Activated naive CD8-positive, alpha-beta T cell treated with anti-CD3 and anti-CD28 coated beads for 36 hours (primary cell): Measurements from ENCODE around the gene HAS3. TPM values are rescaled to one million over a fixed set of nuclear protein-coding genes. Genes with fewer than 3 reads are reported as not detected.
"Not testable (repeated sequence)": the region's sequence is repeated elsewhere in the genome, so short reads cannot be mapped to it uniquely, and the experiment has no call there.

Source experiments
- DNase-seq: peaks from one replicate; pipeline ENCODE4 v3.0.0; 2021
- H3K27ac Mint-ChIP-seq: one replicate; pipeline ENCODE4 v1.8.0; 2022; ENCODE audit warnings: mild to moderate bottlenecking, moderate library complexity, mixed read lengths
- H3K27me3 Mint-ChIP-seq: one replicate; pipeline ENCODE4 v1.8.0; 2022; ENCODE audit warnings: mild to moderate bottlenecking, mixed read lengths
- H3K36me3 Mint-ChIP-seq: one replicate; pipeline ENCODE4 v1.8.0; 2021; ENCODE audit warnings: mild to moderate bottlenecking, mixed read lengths
- H3K4me1 Mint-ChIP-seq: one replicate; pipeline ENCODE4 v1.8.0; 2021; ENCODE audit warnings: mixed read lengths
- H3K4me3 Mint-ChIP-seq: one replicate; pipeline ENCODE4 v1.8.0; 2022; ENCODE audit warnings: mild to moderate bottlenecking, moderate library complexity, mixed read lengths
- H3K9me3 Mint-ChIP-seq: one replicate; pipeline ENCODE4 v1.8.0; 2022; ENCODE audit warnings: mixed read lengths
- total RNA-seq, 2 experiments: library from RNA; stranded (reverse); gene quantifications; one replicate each; pipeline ENCODE4 v1.2.3, GENCODE V29; 2021

Gene HAS3
- total RNA-seq, 2 experiments from 2014 or later: 0.33 to 0.74 TPM

DNA sequence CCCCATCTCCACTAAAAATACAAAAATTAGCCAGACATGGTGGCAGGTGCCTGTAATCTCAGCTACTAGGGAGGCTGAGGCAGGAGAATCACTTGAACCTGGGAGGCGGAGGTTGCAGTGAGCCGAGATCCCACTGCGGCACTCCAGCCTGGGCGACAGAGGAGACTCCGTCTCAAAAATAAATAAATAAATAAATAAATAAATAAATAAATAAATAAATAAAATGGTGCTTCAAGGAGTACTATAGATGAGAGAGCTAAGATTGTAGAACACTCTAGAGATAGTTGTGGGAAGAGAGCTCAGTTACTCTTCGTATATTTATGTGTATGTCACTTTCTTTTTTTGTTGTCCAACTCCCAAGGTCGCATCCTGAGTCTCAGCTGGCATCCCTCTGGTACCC, 34.0 kb downstream of the HAS3 start:
- not testable (repeated sequence) for H3K4me3 Mint-ChIP-seq, H3K27ac Mint-ChIP-seq, H3K27me3 Mint-ChIP-seq, DNase-seq, H3K9me3 Mint-ChIP-seq
- Mint-ChIP-seq H3K4me1 (peaks cover 21% of the 10 kb centered on the region), H3K36me3 (peaks cover 41% of the 10 kb centered on the region)

GRCh38 chr16:69141014-69141413, 35.6 kb downstream of the HAS3 start:
- Mint-ChIP-seq H3K27ac (no peak overlapping the region), H3K27me3 (no peaks in the 10 kb centered on the region), H3K36me3 (peaks cover 36% of the 10 kb centered on the region), H3K4me1 (peaks cover 12% of the 10 kb centered on the region), H3K9me3 (no peaks in the 10 kb centered on the region), H3K4me3 (no peak overlapping the region)
- DNase-seq: no peak

DNA sequence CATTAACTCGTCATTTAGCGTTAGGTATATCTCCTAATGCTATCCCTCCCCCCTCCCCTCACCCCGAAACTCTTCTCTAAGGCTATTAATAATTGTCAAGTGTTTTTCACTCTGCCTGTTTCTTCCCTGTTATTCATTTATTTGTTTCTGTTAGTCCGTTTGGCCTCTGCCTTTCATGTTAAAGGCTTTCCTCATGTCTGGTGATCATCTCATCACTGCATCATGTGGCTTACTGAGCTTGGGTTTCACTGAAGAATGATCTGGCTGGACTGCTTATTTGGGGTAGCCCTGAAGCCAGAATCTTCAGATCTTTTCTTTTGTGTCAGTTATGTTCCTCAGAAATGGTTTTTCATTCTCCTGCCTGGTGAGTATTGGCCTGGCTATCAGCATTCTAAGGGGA, 36.5 kb downstream of the HAS3 start:
- Mint-ChIP-seq H3K4me1 (peaks cover 7% of the 10 kb centered on the region), H3K36me3 (peaks cover 39% of the 10 kb centered on the region), H3K4me3 (no peak overlapping the region), H3K27ac (no peak overlapping the region), H3K27me3 (no peaks in the 10 kb centered on the region), H3K9me3 (no peaks in the 10 kb centered on the region)
- no peak for DNase-seq

GRCh38 chr16:69143116-69143515, 37.7 kb downstream of the HAS3 start:
- H3K4me1 Mint-ChIP-seq: peaks cover 2% of the 10 kb centered on the region
- no peaks in the 10 kb centered on the region for H3K27me3 Mint-ChIP-seq
- no peak overlapping the region for H3K27ac Mint-ChIP-seq
- H3K36me3 Mint-ChIP-seq: peaks cover 33% of the 10 kb centered on the region
- no peaks in the 10 kb centered on the region for H3K9me3 Mint-ChIP-seq
- no peak for DNase-seq
- H3K4me3 Mint-ChIP-seq: no peak overlapping the region

- H3K4me1 Mint-ChIP-seq: no peaks in the 10 kb centered on the region
- H3K27ac Mint-ChIP-seq: no peak overlapping the region
- no peaks in the 10 kb centered on the region for H3K9me3 Mint-ChIP-seq
- no peak overlapping the region for H3K4me3 Mint-ChIP-seq
- no peaks in the 10 kb centered on the region for H3K27me3 Mint-ChIP-seq
- DNase-seq: no peak
- H3K36me3 Mint-ChIP-seq: peaks cover 34% of the 10 kb centered on the region
These were observed 40.2 kb downstream of the HAS3 start for GRCh38 chr16:69145658-69146057.

GRCh38 chr16:69149621-69150020, 44.2 kb downstream of the HAS3 start:
- H3K27me3 Mint-ChIP-seq, H3K9me3 Mint-ChIP-seq, H3K4me1 Mint-ChIP-seq, H3K27ac Mint-ChIP-seq, DNase-seq, H3K4me3 Mint-ChIP-seq: not testable (repeated sequence)
- H3K36me3 Mint-ChIP-seq: peaks cover 23% of the 10 kb centered on the region

- H3K27me3 Mint-ChIP-seq: no peaks in the 10 kb centered on the region
- no peaks in the 10 kb centered on the region for H3K4me1 Mint-ChIP-seq
- no peak overlapping the region for H3K27ac Mint-ChIP-seq
- no peak overlapping the region for H3K4me3 Mint-ChIP-seq
- peaks cover 24% of the 10 kb centered on the region for H3K36me3 Mint-ChIP-seq
- peak; percentile 17 for DNase-seq
- no peaks in the 10 kb centered on the region for H3K9me3 Mint-ChIP-seq
These were observed 44.9 kb downstream of the HAS3 start for GRCh38 chr16:69150146-69150865.

DNA sequence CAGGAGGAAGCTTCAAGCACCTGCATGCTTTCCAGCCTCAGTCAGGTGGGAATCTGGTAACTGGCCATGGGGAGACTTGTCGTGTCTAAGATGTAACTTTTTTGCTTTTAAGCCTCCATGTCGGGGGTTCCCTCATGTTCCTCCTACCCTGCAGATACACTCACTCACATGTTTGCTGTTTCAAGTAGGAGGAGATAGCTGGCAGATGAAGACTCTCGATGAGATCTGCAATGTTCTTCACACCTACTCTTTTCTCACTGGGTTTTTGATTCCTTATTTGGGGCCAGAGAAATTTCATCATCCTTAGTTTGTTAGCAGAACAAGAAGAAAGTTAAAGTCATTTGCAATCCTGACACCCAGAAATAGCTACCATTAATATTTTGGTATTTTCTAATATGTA, 51.7 kb downstream of the HAS3 start:
- H3K36me3 Mint-ChIP-seq: peaks cover 38% of the 10 kb centered on the region
- H3K4me1 Mint-ChIP-seq: peaks cover 12% of the 10 kb centered on the region
- no peak overlapping the region for H3K4me3 Mint-ChIP-seq
- no peak for DNase-seq
- H3K27ac Mint-ChIP-seq: no peak overlapping the region
- no peaks in the 10 kb centered on the region for H3K9me3 Mint-ChIP-seq
- no peaks in the 10 kb centered on the region for H3K27me3 Mint-ChIP-seq

DNA sequence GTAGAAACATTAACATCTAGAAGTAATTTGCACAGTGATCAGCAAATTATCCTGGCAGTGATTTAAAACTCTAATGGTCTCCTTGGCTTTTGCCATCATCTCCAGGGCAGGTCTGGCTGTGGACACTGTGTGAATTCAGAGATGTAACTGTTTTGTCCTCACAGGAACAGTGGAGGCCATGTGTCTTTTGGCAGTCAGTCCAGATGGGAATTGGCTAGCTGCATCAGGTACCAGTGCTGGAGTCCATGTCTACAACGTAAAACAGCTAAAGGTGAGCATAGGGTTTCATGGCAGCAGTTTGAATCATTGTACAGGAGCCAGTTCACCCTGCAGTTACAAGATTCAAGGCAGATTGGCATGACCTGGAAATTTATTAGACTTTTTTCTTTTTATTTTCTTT, 54.7 kb downstream of the HAS3 start:
- Mint-ChIP-seq H3K27ac (no peak overlapping the region), H3K4me1 (peaks cover 27% of the 10 kb centered on the region), H3K4me3 (no peak overlapping the region), H3K9me3 (no peaks in the 10 kb centered on the region), H3K27me3 (no peaks in the 10 kb centered on the region), H3K36me3 (peaks cover 46% of the 10 kb centered on the region)
- DNase-seq: no peak

DNA sequence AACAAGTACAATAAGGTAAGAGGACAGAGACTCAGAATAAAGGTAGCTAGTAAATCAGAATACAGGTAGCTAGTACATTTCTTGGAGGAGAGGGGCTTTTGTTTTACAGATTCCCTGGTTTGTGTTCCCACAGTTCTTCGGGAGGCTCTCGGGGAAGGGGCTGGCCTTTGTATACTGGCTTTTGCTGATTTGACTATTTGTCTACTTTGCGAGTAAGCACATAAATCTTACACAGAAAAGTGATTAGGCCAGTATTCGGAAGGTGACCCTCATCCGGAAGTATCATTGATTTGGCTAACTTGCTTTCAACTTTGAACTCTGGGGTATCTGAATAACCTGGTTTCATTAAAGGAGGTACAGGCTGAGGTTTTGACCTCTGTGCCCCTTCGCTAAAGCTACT, 60.1 kb downstream of the HAS3 start:
- Mint-ChIP-seq H3K9me3 (no peaks in the 10 kb centered on the region), H3K27me3 (no peaks in the 10 kb centered on the region), H3K4me3 (no peak overlapping the region), H3K27ac (peak overlapping the region; percentile 87), H3K4me1 (peaks cover 46% of the 10 kb centered on the region), H3K36me3 (peaks cover 54% of the 10 kb centered on the region)
- DNase-seq: no peak

DNA sequence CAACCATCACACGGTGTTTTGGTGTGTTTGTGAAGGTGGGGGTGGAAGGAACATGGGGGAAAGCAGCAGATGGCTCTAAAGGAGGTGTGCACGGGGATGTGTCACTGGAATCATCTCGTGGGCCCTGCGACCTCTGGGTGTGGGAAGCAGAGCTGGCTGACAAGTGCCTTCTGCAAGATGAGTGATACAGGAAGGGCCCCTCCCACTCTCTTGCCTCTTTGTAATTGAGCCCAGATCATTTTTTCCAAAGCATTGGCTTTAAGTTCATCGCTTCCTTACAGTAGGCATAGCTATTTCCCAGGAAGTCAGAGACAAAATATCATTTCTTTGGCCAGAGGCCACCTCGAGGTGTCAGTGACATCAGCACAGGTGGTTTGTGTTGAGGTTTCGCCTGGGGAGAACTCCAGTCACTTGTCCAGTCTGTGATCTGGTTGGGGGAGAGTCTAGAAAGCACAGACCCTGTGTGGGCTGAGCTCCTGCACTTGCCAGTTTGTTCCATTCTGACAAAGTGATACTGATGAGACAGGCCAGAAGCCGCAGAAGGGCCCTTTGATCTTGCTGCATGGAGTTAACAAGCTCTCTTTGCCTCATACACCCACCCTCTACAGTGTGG, 60.9 kb downstream of the HAS3 start:
- H3K4me1 Mint-ChIP-seq: peaks cover 49% of the 10 kb centered on the region
- H3K27me3 Mint-ChIP-seq: no peaks in the 10 kb centered on the region
- DNase-seq: peak; percentile 83
- peak overlapping the region; percentile 30 for H3K4me3 Mint-ChIP-seq
- H3K9me3 Mint-ChIP-seq: no peaks in the 10 kb centered on the region
- peaks cover 54% of the 10 kb centered on the region for H3K36me3 Mint-ChIP-seq
- peak overlapping the region; percentile 87 for H3K27ac Mint-ChIP-seq

GRCh38 chr16:69166946-69167930, 61.8 kb downstream of the HAS3 start:
- Mint-ChIP-seq H3K4me1 (peaks cover 49% of the 10 kb centered on the region), H3K36me3 (peaks cover 59% of the 10 kb centered on the region), H3K27me3 (no peaks in the 10 kb centered on the region), H3K27ac (peak overlapping the region; percentile 87), H3K4me3 (peak overlapping the region; percentile 1), H3K9me3 (no peaks in the 10 kb centered on the region)
- DNase-seq: no peak
